ENCODE measurements around the gene DMRTB1.

The DMRTB1 gene

GRCh38 chr1:53501065-53502005 lies 42.1 kb downstream of the DMRTB1 start:
- no peak for TF ChIP-seq ZNF274 (IDR thresholded peaks at IDR 0.05; ENCODE audit: low read depth, low read length)
- no peak overlapping the region for H3K4me3 ChIP-seq (ENCODE audit: low read length)

GRCh38 chr1:53502641-53503432 lies 43.6 kb downstream of the DMRTB1 start:
- TF ChIP-seq ZNF274 (IDR thresholded peaks at IDR 0.05; ENCODE audit: low read depth, low read length), result no peak

DNA sequence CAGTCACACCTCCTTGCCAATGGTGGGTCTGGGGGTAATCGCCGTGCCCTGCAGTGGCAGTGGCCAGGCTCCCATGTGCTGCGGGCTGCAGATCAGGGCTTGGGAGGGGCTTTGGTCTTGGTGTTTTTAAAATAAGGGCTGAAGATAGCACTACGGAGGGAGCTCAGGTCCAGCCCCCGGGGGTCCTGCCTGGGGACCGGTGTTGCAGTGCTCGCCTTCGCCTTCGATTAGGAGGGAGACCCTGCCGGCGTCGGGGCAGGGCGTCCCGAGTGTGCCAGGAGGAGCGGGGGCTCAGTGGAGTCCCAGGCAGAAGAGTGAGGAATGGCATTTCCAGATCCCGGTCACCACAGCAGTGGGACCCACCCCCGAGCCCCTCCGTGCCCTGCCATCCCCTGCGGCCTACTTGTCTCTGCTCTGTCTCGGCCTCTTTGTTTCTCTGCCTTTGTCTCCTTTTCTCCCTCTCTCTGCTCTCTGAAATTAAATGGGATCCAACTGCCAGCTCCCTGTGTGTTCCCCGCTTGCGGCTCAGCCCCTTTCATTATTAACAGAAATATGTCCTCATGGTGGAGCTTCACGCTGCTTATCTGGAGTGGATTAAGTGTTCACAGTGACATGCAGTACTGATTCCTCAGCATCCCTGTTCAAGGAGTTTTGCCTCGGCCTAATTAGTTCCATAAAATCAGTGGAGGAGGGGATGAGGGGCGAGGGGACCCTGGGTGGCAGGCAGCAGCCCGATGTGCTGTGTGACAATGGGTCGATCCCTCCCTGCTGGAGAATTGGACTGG lies 44.4 kb downstream of the DMRTB1 start:
- no peak overlapping the region for H3K4me3 ChIP-seq (ENCODE audit: low read length)
- TF ChIP-seq ZNF274 (IDR thresholded peaks at IDR 0.05; ENCODE audit: low read depth, low read length), result no peak

More at GRCh38 chr1:53502641-53503432, 43.6 kb downstream of the DMRTB1 start:
- H3K4me3 ChIP-seq (ENCODE audit: low read length), result no peak overlapping the region

DNA sequence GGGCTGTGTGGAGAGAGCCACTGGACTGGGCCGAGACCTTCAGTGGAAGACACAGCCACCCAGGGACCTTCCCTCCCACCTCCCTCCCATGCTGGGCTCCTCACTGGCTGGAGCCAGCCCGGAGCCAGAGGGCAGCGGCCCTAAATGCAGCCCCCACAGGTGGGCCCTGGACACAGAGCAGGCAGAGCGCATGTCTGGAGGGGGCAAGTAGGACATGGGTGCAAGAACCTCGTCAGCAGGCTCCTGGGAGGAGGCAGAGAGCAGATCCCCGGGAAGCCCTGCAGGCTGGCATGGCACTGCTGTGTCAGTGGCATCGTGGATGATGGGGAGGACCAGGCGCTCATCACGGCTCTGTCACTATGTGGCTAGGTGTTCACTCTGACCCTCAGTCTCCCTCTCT lies 45.7 kb downstream of the DMRTB1 start:
- no peak overlapping the region for H3K4me3 ChIP-seq (ENCODE audit: low read length)
- TF ChIP-seq ZNF274 (IDR thresholded peaks at IDR 0.05; ENCODE audit: low read depth, low read length), result no peak

GRCh38 chr1:53505401-53505800 lies 46.2 kb downstream of the DMRTB1 start:
- no peak overlapping the region for H3K4me3 ChIP-seq (ENCODE audit: low read length)
- no peak for TF ChIP-seq ZNF274 (IDR thresholded peaks at IDR 0.05; ENCODE audit: low read depth, low read length)

- no peak for TF ChIP-seq ZNF274 (IDR thresholded peaks at IDR 0.05; ENCODE audit: low read depth, low read length)
- no peak overlapping the region for H3K4me3 ChIP-seq (ENCODE audit: low read length)
These were observed 46.7 kb downstream of the DMRTB1 start for GRCh38 chr1:53505891-53506290.

GRCh38 chr1:53506355-53507050 lies 47.3 kb downstream of the DMRTB1 start:
- H3K4me3 ChIP-seq (ENCODE audit: low read length), result no peak overlapping the region
- no peak for TF ChIP-seq ZNF274 (IDR thresholded peaks at IDR 0.05; ENCODE audit: low read depth, low read length)

DNA sequence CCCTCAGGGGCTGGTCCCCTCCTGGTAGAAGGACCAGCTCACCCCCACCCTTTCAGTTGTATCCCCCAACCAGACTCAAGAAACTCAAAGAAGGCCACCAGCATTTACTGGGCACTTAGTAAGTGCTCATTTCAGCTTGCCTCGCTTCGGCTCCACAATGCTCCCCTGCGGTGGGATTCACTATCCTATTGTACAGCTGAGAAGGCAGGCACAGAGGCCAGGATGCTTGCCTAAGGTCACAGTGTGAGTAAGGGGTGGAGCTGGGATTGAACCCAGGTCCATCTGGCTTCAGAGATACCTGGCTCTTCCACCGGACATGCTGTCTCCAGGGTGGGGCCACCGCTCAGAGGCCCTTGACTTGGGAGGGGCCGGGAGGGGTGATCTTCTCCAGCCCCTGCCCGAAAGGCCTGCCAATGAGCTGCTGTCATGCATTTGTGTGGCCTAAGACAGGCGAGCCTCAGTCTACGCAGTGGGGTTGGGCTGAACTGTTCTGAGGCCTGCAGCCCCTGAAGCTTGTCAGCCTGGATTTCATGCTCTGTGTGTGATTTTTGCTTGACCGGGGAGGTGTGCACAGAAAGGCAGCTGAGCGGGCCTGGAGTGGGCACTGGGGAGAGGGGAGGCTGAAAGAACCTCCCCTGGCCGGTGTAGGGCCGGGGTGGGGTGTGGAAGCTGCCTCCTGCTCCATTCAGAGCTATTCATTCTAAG lies 48.1 kb downstream of the DMRTB1 start:
- TF ChIP-seq ZNF274 (IDR thresholded peaks at IDR 0.05; ENCODE audit: low read depth, low read length), result no peak
- H3K4me3 ChIP-seq (ENCODE audit: low read length), result no peak overlapping the region

DNA sequence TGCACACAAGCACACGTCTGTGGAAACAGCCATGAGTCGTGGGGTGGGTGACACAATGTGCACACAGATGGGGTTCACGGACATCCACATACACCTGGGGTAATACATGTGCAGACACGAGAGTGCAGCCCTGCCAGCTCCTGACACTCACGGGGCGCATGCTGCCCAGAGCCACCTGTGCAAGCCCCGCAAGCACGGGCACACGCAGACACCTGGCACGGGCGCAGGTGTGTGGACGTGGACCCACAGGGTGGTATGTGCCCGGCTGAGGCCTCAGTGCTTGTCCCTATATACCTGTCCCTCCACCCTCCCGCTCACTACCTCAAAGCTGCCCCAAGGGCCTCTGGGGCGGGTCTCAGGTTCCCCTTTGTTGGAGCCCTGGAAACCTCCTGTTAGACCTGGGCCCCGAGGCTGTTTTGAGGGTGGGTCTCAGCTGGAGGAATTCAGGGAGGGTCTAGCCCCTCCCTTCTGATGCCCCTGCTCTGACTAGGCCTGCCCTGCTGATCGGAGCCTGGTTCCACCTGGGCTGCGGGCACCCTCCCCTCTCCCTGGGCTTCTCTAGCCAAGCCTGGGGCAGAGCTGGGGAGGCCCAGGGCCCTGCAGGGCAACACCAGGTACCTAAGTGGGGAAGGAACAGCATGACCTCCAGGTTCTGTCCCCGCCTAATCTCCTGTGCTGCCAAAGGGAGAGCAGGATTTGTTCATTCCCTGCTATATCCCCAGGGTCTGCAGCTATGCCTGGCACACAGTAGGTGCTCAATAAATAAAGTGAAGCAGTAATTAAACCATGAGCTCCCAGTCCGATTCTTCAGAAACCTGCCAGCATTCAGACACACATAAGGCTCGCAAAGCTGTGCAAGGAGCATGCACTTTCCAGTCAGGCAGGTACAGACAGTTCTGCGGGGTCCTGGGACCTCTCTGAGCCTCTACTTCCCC lies 49.1 kb downstream of the DMRTB1 start:
- TF ChIP-seq ZNF274 (IDR thresholded peaks at IDR 0.05; ENCODE audit: low read depth, low read length), result no peak
- no peak overlapping the region for H3K4me3 ChIP-seq (ENCODE audit: low read length)

DNA sequence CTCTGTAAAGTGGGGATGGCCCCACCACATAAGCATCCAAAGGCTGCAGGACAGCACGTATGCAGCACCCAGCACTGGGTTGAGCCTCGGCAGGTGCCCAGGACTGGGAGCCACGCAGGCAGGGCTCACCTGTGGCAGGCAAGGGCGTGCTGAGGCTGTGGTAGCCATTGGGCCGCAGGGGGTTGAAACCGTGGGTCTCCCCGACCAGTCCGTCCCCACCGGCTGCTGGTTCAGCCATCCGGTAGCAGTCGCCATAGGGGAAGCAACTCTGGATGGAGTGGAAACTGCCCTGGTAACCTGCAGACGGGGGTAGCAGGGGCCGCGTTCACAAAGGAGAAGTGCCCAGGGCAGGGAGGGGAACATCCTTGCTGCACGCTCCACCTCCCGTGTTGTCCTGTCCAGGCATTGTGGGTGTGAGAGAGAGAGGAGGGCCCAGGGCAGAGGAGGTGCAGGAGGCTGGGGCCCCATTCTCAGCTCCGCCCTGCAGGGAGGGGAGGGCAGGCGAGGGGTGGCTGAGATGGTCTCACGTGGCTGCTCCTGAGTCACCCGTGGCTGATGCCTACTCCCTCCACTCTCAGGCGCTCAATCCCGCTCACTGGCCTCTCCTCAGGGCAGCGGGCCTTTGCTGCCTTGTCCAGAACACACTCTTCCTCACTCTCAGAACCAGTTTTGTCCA lies 49.9 kb downstream of the DMRTB1 start:
- H3K4me3 ChIP-seq (ENCODE audit: low read length), result no peak overlapping the region
- no peak for TF ChIP-seq ZNF274 (IDR thresholded peaks at IDR 0.05; ENCODE audit: low read depth, low read length)

- no peak for TF ChIP-seq ZNF274 (IDR thresholded peaks at IDR 0.05; ENCODE audit: low read depth, low read length)
- no peak overlapping the region for H3K4me3 ChIP-seq (ENCODE audit: low read length)
These were observed 50.6 kb downstream of the DMRTB1 start for GRCh38 chr1:53509775-53510174.

Data from GM08714 (cell line).